NCI-H82 (cell line): Measurements from ENCODE around the gene SLC25A27.

Source experiments
- DNase-seq: peaks from one replicate; lab custom pipeline; 2025; lab: John Stamatoyannopoulos, UW

The SLC25A27 gene

GRCh38 chr6:46651816-46652215 is 959 bp upstream of the SLC25A27 start:
- no peak for DNase-seq

- peak; percentile 44 for DNase-seq
Measured at GRCh38 chr6:46652232-46652602, 558 bp upstream of the SLC25A27 start.

DNA sequence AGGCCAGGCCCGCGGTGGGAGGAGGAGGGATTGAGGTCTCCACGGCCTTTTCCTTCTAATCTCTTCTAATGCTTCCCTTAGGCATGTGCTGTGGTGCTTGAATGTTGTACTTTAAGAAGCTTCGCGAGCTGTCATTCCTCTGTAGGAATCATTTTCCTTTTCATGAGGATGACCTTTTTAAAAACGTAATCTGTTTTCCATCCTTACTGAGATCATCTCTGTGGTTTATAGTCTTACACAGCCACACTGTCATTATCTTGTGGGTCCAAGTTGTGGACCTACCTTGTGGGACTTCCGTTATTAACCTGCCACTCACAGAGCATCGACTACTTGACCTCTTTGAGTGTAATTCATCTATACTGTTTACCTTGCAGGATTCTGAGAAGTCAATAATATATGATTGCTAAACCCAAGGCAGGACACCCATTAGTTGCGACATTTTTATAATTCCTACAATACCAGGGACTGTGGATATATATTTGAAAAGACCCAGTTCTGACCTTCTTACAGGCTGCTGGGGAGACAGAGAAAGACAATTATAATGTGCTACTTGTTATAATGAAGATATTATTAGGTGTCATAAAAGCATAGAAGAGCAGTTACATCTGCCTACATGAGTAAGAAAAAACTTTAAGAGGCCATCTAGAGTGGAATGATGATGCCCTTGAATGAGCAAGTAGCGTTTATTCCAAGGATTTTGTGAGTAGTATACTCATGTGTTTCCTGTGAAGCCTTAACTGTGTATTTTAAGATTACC is 842 bp downstream of the SLC25A27 start:
- DNase-seq: peak; percentile 36

DNA sequence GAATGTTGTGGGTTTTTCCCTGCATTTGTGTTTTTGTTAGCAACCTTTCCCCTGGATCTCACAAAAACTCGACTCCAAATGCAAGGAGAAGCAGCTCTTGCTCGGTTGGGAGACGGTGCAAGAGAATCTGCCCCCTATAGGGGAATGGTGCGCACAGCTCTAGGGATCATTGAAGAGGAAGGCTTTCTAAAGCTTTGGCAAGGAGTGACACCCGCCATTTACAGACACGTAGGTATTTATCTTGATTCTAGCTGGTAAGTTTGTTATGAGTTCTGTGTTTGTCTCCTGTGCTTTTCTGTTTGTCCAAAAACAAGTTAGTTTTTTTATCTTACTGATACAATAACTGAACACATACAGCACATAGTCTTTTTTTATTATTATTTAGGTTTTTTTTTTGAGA is 3.0 kb downstream of the SLC25A27 start:
- DNase-seq: peak; percentile 61

DNA sequence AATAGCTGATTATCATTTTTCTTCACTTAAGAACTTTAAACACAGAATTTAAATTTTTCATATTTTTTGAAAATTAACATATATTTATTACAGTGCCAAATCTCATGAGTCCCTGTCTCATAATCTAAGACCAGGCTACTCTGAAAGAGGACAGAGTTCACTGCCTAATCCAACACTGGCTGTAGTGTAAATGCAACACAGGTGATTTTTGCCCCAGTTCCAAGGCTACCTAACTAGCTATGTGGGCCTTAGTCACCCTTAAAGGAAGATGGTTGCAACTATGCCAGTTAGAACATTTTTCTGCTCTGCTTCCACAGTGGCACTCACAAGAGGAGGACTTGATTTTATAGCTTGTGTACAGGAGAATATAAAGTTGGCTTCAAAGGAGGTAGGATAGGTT is 4.9 kb downstream of the SLC25A27 start:
- no peak for DNase-seq

GRCh38 chr6:46661483-46661882 is 8.7 kb downstream of the SLC25A27 start:
- DNase-seq: no peak

- DNase-seq: no peak
Measured at GRCh38 chr6:46667377-46667776, 14.6 kb downstream of the SLC25A27 start.

- DNase-seq: no peak
Measured at GRCh38 chr6:46674410-46674809, 21.6 kb downstream of the SLC25A27 start.

DNA sequence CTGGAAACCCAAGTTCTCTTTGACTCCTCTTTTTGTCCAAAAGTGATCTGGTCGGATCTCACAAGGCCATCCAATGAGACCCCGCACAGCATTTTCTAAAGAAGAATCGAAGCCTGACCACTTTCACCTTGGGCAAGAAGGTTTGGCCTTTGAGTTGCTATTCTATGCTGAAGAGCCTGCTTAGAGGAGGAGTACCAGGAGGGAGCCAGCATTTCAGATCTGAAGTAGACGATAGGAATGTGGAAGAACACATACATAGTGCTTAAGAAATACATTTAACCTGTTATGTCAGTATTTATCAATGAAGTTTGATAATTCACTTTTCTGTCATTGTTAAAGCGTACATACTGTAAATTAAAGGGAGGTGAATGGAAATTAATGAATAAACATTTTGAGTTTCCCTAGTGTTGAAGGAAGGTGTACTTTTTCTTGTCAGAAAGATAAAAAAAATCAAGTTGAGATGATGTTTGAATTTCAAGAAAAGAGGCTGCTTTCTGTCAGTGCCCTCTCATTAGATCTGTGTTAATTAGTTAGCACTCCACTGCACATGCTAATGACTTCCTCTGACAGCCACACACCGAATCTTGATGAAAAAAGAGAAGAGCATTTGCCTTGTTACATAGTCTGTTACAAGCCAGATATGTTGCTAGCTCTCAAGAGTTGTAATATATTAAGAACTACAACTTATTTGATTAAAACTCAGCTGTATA is 24.0 kb downstream of the SLC25A27 start:
- no peak for DNase-seq

GRCh38 chr6:46677314-46677654 is 24.5 kb downstream of the SLC25A27 start:
- peak; percentile 34 for DNase-seq

DNA sequence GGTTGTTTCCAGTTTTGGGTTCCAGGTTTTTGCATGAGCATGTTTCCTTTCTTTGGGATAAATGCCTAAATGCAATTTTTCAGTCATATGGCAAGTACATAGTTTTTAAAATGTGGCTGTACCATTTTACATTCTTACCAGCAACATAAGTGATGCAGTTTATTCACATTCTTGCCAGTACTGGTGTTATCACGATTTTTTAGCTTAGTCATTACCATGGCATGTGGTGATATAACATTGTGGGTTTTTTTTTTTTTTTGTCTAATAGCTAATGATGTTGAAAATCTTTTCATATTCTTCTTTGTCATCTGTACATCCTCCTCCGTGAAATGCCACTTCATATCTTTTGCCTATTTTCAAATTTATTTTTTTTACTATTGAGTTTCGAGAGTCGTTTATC is 32.0 kb downstream of the SLC25A27 start:
- DNase-seq: no peak

DNA sequence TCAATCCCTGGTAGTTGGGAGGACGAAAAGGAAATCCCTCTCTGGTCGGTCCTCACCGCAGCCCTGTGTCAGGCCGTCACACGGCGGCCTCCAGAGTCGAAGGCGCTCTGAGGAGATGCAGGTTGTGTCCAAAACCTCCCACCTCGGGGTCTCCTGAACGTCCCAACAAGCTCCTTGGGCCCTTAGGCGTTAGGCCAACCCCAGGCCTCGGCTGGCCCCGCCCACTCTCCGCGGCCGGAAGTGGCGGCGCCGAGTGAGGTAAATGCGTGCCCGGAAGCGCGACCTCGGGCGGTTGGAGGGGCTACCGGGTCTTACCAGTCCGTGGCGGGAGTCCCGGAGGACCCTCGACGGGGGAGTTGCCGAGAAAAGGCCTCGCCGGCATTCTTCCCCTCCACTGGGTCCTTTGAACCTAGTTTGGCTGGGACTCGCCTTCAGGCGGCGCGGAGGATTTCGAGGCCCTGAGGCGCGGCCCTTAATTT is 34.9 kb downstream of the SLC25A27 start, which contains the start of gene TDRD6:
Gene TDRD6, plus strand, starts transcription at position 267 of the 479 bp plus-strand sequence. CDS start 244 bp downstream, outside the sequence.
- no peak for DNase-seq

DNA sequence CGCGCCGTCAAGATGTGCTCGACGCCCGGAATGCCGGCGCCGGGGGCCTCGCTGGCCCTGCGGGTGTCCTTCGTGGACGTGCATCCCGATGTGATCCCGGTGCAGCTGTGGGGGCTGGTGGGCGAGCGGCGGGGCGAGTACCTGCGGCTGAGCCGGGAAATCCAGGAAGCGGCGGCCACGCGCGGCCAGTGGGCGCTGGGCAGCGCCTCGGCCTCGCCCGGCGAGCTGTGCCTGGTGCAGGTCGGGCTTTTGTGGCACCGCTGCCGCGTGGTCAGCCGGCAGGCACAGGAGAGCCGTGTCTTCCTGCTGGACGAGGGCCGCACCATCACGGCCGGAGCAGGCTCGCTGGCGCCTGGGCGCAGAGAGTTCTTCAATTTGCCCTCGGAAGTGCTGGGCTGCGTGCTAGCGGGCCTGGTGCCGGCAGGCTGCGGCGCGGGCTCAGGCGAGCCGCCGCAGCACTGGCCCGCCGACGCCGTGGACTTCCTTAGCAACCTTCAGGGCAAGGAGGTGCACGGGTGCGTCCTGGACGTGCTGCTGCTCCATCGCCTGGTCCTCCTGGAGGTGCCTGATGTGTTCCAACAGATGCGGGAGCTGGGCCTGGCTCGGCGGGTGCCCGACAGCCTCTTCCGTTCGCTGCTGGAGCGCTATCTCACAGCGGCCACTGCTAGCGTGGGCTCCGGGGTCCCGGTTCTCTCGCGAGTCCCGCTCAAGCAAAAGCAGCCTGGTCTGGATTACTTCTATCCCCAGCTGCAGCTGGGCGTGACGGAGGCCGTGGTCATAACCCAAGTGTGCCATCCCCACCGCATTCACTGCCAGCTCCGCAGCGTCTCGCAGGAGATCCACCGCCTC is 35.6 kb downstream of the SLC25A27 start:
- DNase-seq: no peak

GRCh38 chr6:46688966-46689335 is 36.2 kb downstream of the SLC25A27 start:
- DNase-seq: no peak

DNA sequence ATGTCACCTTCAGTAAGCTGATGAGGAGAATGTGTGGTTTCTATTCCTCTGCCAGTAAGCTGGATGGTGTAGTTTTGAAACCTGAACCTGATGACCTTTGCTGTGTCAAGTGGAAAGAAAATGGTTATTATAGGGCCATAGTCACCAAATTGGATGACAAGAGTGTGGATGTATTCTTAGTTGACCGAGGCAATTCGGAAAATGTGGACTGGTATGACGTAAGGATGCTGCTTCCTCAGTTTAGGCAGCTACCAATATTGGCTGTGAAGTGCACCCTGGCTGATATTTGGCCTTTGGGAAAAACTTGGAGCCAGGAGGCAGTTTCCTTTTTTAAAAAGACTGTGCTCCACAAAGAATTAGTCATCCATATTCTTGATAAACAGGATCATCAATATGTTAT is 36.9 kb downstream of the SLC25A27 start:
- DNase-seq: no peak

GRCh38 chr6:46690141-46690755 is 37.5 kb downstream of the SLC25A27 start:
- DNase-seq: no peak

DNA sequence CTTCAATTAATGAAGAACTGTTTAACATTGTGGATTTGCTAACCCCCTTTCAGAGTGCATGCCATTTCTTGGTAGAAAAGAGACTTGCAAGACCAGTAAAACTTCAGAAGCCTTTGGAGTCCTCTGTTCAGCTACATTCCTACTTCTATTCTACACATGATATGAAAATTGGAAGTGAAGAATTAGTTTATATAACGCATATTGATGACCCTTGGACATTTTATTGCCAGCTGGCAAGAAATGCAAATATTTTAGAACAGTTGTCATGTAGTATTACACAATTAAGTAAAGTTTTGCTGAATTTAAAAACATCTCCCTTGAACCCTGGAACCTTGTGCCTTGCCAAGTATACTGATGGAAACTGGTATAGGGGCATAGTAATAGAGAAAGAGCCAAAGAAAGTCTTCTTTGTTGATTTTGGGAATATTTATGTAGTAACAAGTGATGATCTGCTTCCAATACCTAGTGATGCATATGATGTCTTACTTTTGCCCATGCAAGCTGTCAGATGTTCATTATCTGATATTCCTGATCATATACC is 38.2 kb downstream of the SLC25A27 start:
- DNase-seq: no peak

DNA sequence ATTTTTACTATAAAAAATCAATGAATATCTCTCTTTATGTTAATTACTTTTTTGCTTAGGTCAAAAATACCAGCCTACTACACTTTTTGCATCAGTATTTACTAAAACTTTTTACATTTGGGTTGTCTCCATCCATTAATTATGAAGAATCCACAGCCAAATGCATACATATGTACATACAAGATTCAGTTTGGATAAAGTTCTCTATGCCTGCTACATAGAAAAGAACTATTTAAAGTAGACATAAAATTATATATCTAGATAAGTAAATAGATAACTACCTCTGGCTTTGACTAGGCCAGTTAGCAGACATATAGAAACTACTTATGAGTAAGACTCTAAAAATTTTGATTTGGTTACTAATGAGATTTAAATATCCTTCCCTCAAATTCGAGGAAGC is 47.2 kb downstream of the SLC25A27 start:
- DNase-seq: no peak

DNA sequence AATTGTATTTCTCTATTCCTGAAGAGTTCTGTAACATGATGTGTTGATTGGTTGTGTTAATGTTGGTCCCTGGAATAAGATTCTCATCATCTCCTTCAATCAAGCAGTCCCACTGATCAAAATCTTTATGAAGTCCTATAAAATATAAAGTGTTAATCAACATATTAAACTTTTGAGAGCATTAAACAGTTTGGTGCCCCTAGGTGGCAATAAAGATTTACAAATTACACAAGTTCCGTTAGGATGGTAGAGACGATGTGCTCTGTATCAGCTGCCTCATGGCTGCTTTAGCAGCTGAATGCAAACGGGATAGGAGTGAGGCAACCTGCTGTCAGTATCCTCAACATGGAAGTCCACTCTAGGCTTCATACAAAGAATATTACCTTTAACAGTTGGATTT is 51.8 kb downstream of the SLC25A27 start:
- peak; percentile 31 for DNase-seq

DNA sequence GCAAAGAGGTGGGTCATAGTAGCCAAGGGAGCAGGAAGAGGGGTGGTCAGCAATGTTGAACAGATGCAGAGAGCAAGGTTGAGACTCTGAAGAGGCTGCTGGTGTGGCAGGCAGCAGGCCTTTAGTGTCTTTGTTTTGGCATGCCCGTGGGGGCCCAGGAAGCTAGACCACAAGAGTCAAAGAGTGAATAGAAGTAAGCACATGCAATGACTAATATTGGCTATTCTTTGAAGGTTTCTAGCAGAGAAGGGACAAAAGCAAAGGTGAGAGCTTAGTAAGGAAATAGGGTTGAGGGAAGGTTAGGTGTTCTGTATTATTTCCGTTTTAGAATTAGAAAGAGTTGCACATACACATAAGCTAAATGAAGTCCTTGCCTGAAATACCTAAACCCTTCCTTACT is 53.7 kb downstream of the SLC25A27 start:
- no peak for DNase-seq

GRCh38 chr6:46711491-46711890 is 58.7 kb downstream of the SLC25A27 start:
- no peak for DNase-seq

- DNase-seq: no peak
Measured at GRCh38 chr6:46715141-46715540, 62.4 kb downstream of the SLC25A27 start.
